Measurements from ENCODE around the gene PCDHA6.
"Not testable (repeated sequence)": the region's sequence is repeated elsewhere in the genome, so short reads cannot be mapped to it uniquely, and the experiment has no call there.

Gene PCDHA6

DNA sequence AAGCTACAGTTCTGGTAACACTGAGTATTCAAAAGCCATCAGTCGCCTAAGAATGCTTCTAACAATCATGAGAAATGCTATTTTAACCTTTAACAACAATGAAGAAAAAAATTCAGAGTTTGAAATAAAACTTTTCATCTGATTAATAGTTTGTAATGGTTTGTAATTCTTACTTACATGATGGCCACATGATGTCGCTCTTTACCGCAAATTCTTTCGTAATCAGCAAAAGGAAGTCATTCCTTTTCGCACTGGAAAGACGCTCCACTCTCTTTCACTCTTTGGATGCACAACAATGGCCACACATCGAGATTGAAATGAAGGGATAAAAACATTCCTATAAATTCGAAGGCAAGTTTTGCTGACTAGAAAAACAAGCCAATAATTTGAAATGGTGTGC lies 6.2 kb downstream of the PCDHA6 start, which contains the start of gene PCDHA7:
Gene PCDHA7, plus strand, starts transcription at position 277 of the 400 bp plus-strand sequence. Its CDS starts 115 bp downstream, at position 392.
- Mint-ChIP-seq H3K9me3 (no peaks in the 10 kb centered on the region), H3K27me3 (peaks cover 15 to 24% of the 10 kb centered on the region in 2 donors), H3K36me3 (ENCODE audit: insufficient read depth) (no peaks in the 10 kb centered on the region), H3K27ac (no peak within 1 kb of the TSS), H3K4me3 (no peak within 1 kb of the TSS), H3K4me1 (ENCODE audit: low read depth in 2 of 2) (no peaks in the 10 kb centered on the region)
- DNase-seq (no peak), ATAC-seq (replicated peaks) (no peak)

DNA sequence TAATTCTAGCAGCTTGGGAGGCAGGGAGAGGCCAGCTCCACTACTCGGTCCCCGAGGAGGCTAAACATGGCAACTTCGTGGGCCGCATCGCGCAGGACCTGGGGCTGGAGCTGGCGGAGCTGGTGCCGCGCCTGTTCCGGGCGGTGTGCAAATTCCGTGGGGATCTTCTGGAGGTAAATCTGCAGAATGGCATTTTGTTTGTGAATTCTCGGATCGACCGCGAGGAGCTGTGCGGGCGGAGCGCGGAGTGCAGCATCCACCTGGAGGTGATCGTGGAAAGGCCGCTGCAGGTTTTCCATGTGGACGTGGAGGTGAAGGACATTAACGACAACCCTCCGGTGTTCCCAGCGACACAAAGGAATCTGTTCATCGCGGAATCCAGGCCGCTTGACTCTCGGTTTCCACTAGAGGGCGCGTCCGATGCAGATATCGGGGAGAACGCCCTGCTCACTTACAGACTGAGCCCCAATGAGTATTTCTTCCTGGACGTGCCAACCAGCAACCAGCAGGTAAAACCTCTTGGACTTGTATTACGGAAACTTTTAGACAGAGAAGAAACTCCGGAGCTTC lies 6.8 kb downstream of the PCDHA6 start:
- not testable (repeated sequence) for H3K9me3 Mint-ChIP-seq; DNase-seq; H3K4me1 Mint-ChIP-seq (ENCODE audit: low read depth in 2 of 2); ATAC-seq (replicated peaks); H3K27ac Mint-ChIP-seq; H3K4me3 Mint-ChIP-seq; H3K36me3 Mint-ChIP-seq (ENCODE audit: insufficient read depth)
- H3K27me3 Mint-ChIP-seq = peaks cover 16 to 28% of the 10 kb centered on the region in 2 donors

DNA sequence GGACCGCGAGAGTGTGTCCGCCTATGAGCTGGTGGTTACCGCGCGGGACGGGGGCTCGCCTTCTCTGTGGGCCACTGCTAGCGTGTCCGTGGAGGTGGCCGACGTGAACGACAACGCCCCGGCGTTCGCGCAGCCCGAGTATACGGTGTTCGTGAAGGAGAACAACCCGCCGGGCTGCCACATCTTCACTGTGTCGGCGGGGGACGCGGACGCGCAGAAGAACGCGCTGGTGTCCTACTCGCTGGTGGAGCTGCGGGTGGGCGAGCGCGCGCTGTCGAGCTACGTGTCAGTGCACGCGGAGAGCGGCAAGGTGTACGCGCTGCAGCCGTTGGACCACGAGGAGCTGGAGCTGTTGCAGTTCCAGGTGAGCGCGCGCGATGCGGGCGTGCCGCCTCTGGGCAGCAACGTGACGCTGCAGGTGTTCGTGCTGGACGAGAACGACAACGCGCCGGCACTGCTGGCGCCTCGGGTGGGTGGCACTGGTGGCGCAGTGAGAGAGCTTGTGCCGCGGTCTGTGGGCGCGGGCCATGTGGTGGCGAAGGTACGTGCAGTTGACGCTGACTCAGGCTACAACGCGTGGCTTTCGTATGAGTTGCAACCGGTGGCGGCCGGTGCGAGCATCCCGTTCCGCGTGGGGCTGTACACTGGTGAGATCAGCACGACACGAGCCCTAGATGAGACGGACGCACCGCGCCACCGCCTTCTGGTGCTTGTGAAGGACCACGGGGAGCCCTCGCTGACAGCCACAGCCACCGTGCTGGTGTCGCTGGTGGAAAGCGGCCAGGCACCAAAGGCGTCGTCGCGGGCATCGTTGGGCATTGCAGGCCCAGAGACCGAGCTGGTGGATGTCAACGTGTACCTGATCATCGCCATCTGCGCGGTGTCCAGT lies 8.1 kb downstream of the PCDHA6 start:
- peaks cover 24 to 30% of the 10 kb centered on the region in 2 donors for H3K27me3 Mint-ChIP-seq
- DNase-seq (no peak), ATAC-seq (replicated peaks) (no peak)
- no peak overlapping the region for H3K27ac Mint-ChIP-seq
- H3K4me1 Mint-ChIP-seq (ENCODE audit: low read depth in 2 of 2) = no peaks in the 10 kb centered on the region
- no peak overlapping the region for H3K4me3 Mint-ChIP-seq
- H3K36me3 Mint-ChIP-seq (ENCODE audit: insufficient read depth) = no peaks in the 10 kb centered on the region
- H3K9me3 Mint-ChIP-seq = no peaks in the 10 kb centered on the region

DNA sequence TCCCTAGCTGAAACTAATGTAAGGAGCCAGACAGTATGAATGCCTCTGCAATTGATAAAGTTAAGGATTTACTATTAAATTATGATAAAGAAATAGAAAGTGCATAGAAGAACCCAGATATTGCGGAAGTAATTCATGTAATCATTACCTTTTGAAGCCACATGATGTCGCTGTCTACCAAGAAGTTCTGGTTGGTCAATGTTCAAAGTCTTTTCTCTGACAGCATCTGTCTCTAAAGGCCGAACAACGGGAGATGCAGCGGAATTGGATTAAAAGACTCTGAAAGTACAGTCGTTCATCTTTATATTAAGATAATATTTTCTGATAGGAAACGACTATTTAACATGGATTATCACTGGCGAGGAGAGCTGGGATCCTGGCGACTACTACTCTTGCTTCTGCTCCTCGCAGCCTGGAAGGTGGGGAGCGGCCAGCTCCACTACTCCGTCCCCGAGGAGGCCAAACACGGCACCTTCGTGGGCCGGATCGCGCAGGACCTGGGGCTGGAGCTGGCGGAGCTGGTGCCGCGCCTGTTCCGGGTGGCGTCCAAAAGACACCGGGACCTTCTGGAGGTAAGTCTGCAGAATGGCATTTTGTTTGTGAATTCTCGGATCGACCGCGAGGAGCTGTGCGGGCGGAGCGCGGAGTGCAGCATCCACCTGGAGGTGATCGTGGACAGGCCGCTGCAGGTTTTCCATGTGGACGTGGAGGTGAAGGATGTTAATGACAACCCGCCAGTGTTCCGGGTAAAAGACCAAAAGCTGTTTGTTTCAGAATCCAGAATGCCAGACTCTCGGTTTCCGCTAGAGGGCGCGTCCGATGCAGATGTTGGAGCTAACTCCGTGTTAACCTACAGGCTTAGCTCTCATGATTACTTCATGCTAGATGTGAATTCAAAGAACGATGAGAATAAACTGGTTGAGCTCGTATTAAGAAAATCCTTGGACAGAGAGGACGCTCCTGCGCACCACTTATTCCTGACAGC lies 13.5 kb downstream of the PCDHA6 start, which contains the start of gene PCDHA8:
Gene PCDHA8, plus strand, starts transcription at position 210 of the 985 bp plus-strand sequence. Its CDS starts 135 bp downstream, at position 345.
- Mint-ChIP-seq H3K36me3 (ENCODE audit: insufficient read depth) (no peaks in the 10 kb centered on the region), H3K9me3 (no peaks in the 10 kb centered on the region), H3K27me3 (peaks cover 14 to 15% of the 10 kb centered on the region in 2 donors), H3K4me1 (ENCODE audit: low read depth in 2 of 2) (no peaks in the 10 kb centered on the region), H3K27ac (no peak within 1 kb of the TSS), H3K4me3 (no peak within 1 kb of the TSS)
- ATAC-seq (replicated peaks) = no peak
- no peak for DNase-seq

- Mint-ChIP-seq H3K4me3 (no peak overlapping the region), H3K36me3 (ENCODE audit: insufficient read depth) (no peaks in the 10 kb centered on the region), H3K4me1 (ENCODE audit: low read depth in 2 of 2) (no peaks in the 10 kb centered on the region), H3K9me3 (no peaks in the 10 kb centered on the region), H3K27me3 (peaks cover 23 to 32% of the 10 kb centered on the region in 2 donors), H3K27ac (no peak overlapping the region)
- no peak for DNase-seq
- ATAC-seq (replicated peaks) = no peak
Measured at GRCh38 chr5:140842798-140843733, 15.3 kb downstream of the PCDHA6 start.

DNA sequence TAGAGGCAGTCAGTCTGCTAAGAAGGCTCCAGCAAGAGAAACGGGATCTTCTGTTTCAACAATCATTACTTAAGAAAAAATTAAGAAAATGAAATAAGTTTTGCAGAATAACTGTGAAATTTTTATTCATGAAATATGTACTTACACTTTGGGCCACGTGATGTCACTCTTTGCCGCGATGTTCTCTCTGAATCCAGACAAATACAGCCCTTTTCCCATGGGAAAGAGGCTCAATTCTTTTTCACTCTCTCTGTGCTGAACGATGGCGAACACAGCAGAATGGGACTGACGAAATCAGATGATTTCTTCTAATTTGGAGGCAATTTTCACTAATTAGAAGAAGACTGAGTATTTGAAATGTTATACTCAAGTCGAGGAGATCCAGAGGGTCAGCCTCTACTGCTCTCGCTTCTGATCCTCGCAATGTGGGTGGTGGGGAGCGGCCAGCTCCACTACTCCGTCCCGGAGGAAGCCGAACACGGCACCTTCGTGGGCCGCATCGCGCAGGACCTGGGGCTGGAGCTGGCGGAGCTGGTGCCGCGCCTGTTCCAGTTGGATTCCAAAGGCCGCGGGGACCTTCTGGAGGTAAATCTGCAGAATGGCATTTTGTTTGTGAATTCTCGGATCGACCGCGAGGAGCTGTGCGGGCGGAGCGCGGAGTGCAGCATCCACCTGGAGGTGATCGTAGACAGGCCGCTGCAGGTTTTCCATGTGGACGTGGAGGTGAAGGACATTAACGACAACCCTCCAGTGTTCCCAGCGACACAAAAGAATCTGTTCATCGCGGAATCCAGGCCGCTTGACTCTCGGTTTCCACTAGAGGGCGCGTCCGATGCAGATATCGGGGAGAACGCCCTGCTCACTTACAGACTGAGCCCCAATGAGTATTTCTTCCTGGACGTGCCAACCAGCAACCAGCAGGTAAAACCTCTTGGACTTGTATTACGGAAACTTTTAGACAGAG lies 20.7 kb downstream of the PCDHA6 start, which contains the start of gene PCDHA9:
Gene PCDHA9, plus strand, starts transcription at position 244 of the 964 bp plus-strand sequence. Its CDS starts 114 bp downstream, at position 358.
- not testable (repeated sequence) for H3K4me1 Mint-ChIP-seq (ENCODE audit: low read depth in 2 of 2); H3K4me3 Mint-ChIP-seq; H3K27ac Mint-ChIP-seq; H3K9me3 Mint-ChIP-seq; DNase-seq; ATAC-seq (replicated peaks); H3K36me3 Mint-ChIP-seq (ENCODE audit: insufficient read depth)
- peaks cover 14 to 37% of the 10 kb centered on the region in 2 donors for H3K27me3 Mint-ChIP-seq

- H3K36me3 Mint-ChIP-seq (ENCODE audit: insufficient read depth); H3K4me1 Mint-ChIP-seq (ENCODE audit: low read depth in 2 of 2); H3K27ac Mint-ChIP-seq; DNase-seq; ATAC-seq (replicated peaks); H3K4me3 Mint-ChIP-seq; H3K9me3 Mint-ChIP-seq: not testable (repeated sequence)
- H3K27me3 Mint-ChIP-seq = peaks cover 14 to 39% of the 10 kb centered on the region in 2 donors
Measured at GRCh38 chr5:140849831-140850634, 22.3 kb downstream of the PCDHA6 start.

DNA sequence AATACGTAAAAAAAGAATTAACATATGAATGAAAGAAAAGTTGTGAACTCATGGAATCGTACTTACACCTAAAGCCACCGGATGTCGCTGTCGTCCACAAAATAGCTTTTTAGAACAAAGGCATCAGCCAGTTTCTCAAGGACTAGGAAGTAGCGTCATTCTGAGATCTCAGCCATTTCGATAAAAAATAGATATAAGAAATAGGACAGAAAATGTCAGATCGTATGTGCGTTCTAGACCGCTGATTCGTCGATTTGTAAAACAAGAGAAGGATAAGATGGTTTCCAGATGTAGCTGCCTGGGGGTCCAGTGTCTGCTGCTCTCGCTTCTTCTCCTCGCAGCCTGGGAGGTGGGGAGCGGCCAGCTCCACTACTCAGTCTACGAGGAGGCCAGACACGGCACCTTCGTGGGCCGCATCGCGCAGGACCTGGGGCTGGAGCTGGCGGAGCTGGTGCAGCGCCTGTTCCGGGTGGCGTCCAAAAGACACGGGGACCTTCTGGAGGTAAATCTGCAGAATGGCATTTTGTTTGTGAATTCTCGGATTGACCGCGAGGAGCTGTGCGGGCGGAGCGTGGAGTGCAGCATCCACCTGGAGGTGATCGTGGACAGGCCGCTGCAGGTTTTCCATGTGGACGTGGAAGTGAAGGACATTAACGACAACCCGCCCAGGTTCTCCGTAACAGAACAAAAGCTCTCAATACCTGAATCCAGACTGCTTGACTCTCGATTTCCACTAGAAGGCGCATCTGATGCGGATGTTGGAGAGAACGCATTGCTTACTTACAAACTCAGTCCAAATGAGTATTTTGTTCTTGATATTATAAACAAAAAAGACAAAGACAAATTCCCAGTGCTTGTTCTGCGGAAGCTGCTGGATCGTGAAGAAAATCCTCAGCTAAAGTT lies 28.3 kb downstream of the PCDHA6 start, which contains the start of gene PCDHA10:
Gene PCDHA10, plus strand, starts transcription at position 126 of the 903 bp plus-strand sequence. Its CDS starts 152 bp downstream, at position 278.
- Mint-ChIP-seq H3K27me3 (peaks cover 5 to 14% of the 10 kb centered on the region in 2 donors), H3K4me3 (no peak within 1 kb of the TSS), H3K9me3 (peaks cover 6 to 7% of the 10 kb centered on the region in 2 donors), H3K4me1 (ENCODE audit: low read depth in 2 of 2) (no peaks in the 10 kb centered on the region), H3K27ac (no peak within 1 kb of the TSS), H3K36me3 (ENCODE audit: insufficient read depth) (no peaks in the 10 kb centered on the region)
- no peak for ATAC-seq (replicated peaks)
- DNase-seq = no peak

DNA sequence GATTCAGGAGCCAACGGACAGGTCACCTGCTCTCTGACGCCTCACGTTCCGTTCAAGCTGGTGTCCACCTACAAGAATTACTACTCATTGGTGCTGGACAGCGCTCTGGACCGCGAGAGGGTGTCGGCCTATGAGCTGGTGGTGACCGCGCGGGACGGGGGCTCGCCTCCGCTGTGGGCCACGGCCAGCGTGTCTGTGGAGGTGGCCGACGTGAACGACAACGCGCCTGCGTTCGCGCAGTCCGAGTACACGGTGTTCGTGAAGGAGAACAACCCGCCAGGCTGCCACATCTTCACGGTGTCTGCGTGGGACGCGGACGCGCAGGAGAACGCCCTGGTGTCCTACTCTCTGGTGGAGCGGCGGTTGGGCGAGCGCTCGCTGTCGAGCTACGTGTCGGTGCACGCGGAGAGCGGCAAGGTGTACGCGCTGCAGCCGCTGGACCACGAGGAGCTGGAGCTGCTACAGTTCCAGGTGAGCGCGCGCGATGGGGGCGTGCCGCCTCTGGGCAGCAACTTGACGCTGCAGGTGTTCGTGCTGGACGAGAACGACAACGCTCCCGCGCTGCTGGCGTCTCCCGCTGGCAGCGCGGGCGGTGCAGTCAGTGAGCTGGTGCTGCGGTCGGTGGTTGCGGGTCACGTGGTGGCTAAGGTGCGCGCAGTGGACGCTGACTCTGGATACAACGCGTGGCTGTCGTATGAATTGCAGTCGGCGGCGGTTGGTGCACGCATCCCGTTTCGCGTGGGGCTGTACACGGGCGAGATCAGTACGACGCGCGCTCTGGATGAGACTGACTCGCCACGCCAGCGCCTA lies 29.6 kb downstream of the PCDHA6 start:
- no peaks in the 10 kb centered on the region for H3K36me3 Mint-ChIP-seq (ENCODE audit: insufficient read depth)
- no peak for ATAC-seq (replicated peaks)
- no peak overlapping the region for H3K4me3 Mint-ChIP-seq
- peaks cover 5 to 19% of the 10 kb centered on the region in 2 donors for H3K27me3 Mint-ChIP-seq
- DNase-seq = no peak
- no peaks in the 10 kb centered on the region for H3K4me1 Mint-ChIP-seq (ENCODE audit: low read depth in 2 of 2)
- no peak overlapping the region for H3K27ac Mint-ChIP-seq
- peaks cover 6 to 7% of the 10 kb centered on the region in 2 donors for H3K9me3 Mint-ChIP-seq

DNA sequence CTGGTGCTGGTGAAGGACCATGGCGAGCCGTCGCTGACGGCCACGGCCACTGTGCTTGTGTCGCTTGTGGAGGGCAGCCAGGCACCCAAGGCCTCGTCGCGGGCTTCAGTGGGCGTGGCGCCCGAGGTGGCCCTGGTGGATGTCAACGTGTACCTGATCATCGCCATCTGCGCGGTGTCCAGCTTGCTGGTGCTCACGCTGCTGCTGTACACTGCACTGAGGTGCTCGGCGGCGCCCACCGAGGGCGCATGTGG lies 30.2 kb downstream of the PCDHA6 start:
- no peaks in the 10 kb centered on the region for H3K36me3 Mint-ChIP-seq (ENCODE audit: insufficient read depth)
- H3K27me3 Mint-ChIP-seq = peaks cover 5 to 17% of the 10 kb centered on the region in 2 donors
- DNase-seq (no peak), ATAC-seq (replicated peaks) (no peak)
- peaks cover 6 to 7% of the 10 kb centered on the region in 2 donors for H3K9me3 Mint-ChIP-seq
- H3K4me3 Mint-ChIP-seq = no peak overlapping the region
- H3K27ac Mint-ChIP-seq = no peak overlapping the region
- H3K4me1 Mint-ChIP-seq (ENCODE audit: low read depth in 2 of 2) = no peaks in the 10 kb centered on the region

All from effector memory CD8-positive, alpha-beta T cell (primary cell).